ENCODE data around the gene GTF2A1. TPM values are rescaled to one million over a fixed set of nuclear protein-coding genes. Genes with fewer than 3 reads are reported as not detected.
"Not testable (repeated sequence)": the region's sequence is repeated elsewhere in the genome, so short reads cannot be mapped to it uniquely, and the experiment has no call there.

GTF2A1 gene
- 33.9 TPM for total RNA-seq

- peak; percentile 97 for DNase-seq (ENCODE audit: low spot score)
Observed at GRCh38 chr14:81220830-81221578, at the start of gene GTF2A1. GTF2A1 (minus strand) TSS chr14:81220959; CDS start chr14:81220518, 441 bp downstream.

DNA sequence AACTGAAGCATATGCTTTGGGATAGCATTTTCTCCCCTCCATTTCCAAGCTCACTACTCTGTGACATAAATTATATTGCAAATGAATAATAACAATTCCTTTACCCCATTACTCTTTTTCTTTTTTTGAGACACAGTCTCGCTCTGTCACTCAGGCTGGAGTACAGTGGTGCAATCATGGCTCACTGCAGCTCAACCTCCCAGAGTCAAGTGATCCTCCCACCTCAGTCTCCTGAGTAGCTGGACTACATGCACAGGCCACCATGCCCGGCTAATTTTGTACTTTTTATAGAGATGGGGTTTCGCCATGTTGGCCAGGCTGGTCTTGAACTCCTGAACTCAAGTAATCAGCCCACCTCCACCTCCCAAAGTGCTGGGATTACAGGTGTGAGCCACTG, 49.2 kb upstream of the GTF2A1 start:
- DNase-seq (ENCODE audit: low spot score) = no peak

- DNase-seq (ENCODE audit: low spot score) = peak; percentile 52
Observed at GRCh38 chr14:81269100-81269978, 48.6 kb upstream of the GTF2A1 start.

GRCh38 chr14:81268016-81268416, 47.3 kb upstream of the GTF2A1 start:
- no peak for DNase-seq (ENCODE audit: low spot score)

DNA sequence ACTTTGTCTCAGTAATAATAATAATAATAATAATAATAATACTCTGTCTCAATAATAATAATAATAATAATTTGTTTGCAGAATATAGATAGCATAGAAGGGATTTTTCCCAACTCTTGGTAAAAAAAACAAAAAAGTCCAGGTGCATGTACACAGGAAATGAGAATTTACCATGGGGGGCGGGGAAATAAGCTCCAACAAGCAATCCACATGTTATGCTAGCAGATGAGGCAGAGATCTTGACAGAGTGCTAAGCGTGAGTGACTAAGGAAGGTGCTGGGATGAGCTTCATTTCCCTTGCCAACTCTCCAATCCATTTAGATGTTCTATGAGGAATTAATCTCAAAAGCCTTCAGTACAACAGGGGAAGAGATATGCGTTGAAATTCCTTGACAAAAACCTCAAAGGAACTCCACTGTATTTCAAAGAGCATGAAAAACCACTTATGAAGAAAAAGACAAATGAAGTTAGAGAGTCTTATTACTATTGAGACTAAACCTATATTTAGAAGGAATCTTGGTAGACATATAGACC, 44.9 kb upstream of the GTF2A1 start:
- DNase-seq (ENCODE audit: low spot score) = no peak

GRCh38 chr14:81264671-81265070, 43.9 kb upstream of the GTF2A1 start:
- no peak for DNase-seq (ENCODE audit: low spot score)

DNA sequence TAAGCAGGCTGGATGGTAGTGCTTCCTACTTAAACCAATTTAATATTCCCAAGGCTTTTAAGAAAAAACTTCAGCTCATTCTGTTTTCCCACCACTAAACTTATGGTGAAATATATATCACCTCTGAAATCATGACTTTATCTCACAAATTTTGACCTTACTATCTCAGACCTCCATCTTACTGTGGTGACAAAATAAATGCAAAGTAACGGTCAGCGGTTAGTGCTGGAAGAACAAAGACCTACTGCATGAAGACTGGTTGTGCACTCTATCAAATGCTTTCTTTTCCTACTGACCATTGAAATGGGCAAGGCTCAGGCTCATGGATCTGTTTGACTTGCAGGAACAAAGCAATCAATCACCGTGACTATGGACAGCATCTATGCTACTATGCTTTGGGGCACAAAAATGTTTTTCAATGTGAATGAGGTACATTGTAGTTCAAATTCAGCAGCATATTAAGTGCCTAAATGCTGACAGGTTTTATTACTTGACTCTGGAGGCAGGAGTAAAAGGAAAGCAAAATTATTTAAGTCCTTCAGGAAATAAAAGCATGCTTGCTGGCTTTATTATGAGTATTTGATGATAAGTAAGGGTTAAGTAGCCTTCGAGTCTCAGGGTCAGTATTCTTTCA, 43.1 kb upstream of the GTF2A1 start:
- DNase-seq (ENCODE audit: low spot score) = no peak

- DNase-seq (ENCODE audit: low spot score) = no peak
Observed at GRCh38 chr14:81261176-81261575, 40.4 kb upstream of the GTF2A1 start.

- DNase-seq (ENCODE audit: low spot score) = no peak
Observed at GRCh38 chr14:81260732-81261131, 40.0 kb upstream of the GTF2A1 start.

DNA sequence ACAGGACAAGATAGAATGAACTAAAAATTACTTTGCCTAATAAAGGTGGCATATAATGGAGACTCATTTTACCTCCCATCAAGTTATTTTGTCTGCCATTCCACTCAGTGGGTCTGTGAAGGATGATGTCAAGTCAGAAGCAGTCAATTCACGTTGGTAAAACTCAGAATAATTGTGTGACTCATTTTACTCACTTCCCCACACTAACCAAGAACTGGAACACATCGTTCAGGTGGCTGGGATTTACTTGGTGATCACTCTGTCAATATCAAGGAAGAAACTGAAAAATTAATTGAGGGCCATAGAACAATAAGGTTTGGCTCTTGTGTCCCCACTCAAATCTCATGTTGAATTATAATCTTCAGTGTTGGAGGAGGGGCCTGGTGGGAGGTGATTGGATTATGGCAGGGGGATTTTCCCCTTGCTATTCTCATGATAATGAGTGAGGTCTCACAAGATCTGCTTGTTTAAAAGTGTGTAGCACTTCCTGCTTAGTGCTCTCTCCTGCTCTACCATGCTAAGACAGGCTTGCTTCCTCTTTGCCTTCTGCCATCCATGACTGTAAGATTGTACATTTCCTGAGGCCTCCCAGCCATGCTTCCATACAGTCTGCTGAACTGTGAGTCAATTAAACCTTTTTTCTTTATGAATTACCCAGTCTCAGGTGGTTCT, 35.7 kb upstream of the GTF2A1 start:
- no peak for DNase-seq (ENCODE audit: low spot score)

GRCh38 chr14:81252278-81252677, 31.5 kb upstream of the GTF2A1 start:
- no peak for DNase-seq (ENCODE audit: low spot score)

- no peak for DNase-seq (ENCODE audit: low spot score)
Observed at GRCh38 chr14:81247271-81247766, 26.6 kb upstream of the GTF2A1 start.

DNA sequence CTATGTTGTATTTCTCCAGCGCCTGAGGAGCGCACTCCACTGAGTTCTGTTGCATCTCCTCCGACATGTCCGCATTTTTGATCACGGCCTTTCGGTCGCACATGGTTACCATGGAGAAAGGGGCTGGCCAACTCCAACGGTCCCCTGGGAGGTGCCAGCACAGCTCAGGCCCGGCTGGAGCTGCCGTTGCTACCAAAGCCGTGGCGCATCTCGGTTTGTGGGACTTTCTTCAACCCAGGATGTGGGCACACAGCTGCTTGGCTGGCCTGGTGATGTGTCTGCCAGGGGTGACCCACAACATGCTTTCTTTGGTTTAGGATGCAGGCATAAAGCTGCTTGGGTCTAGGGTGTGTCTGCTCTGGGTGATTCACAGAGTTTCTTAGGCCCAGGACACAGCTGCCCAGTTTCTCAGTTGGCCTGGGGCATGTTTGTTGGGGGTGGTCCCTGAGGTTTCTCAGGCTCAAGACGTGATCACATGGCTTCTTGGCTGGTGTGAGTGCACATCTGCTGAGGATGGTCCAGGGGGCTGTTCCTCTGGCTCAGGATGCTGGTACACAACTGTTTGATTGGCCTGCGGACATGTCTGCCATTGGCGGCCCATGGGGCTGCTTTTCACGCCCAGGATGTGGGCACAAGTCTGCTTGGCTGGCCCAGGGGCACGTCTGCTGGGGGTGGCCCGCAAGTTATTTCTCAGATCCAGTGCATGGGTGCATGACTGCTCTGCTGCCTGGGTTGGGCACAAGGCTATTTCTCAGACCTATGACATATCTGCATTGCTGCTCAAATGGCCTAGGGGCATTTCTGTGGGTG, 25.9 kb upstream of the GTF2A1 start:
- no peak for DNase-seq (ENCODE audit: low spot score)

DNA sequence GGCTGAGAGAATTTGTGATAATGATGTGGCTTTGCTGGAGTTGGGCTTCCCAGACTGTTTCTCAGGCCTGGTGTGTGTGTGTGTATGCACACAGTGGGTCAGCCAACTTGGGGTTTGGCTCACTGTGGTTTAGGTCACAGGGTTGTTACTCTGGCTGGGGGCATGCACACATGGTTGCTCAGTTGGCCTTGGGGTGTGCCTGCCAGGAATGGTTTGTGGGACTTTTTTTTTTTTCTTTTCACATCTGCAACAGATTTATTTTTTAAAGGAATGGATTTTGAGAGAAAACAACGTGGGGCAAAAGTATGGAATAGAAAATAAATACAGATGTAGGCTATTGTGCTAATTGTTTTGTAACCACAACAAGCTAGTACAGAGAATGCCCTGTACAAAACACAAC, 25.0 kb upstream of the GTF2A1 start:
- no peak for DNase-seq (ENCODE audit: low spot score)

DNA sequence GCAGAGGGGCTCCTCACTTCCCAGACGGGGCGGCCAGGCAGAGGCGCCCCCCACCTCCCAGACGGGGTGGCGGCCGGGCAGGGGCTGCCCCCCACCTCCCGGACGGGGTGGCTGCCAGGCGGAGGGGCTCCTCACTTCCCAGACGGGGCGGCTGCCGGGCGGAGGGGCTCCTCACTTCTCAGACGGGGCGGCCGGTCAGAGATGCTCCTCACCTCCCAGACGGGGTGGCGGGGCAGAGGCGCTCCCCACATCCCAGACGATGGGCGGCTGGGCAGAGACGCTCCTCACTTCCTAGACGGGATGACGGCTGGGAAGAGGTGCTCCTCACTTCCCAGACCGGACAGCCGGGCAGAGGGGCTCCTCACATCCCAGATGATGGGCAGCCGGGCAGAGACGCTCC, 23.7 kb upstream of the GTF2A1 start:
- DNase-seq (ENCODE audit: low spot score) = not testable (repeated sequence)

DNA sequence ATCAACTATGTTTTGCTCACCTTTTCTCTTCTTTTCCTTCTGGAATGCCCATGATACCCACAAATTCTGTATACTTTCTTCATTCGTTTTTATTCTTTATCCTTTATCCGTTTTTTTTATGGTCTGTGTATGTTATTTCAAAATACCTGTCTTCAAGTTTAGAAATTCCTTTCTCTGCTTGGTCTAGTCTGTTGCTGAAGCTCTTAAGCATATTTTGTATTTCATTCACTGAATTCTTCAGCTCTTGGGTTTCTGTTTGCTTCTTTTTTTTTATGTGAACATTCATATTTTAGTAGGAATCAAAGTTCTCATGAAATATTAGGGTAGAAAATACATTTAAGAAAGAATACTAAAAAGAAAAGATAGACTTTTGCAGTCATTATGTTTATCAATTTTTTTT, 22.7 kb upstream of the GTF2A1 start:
- DNase-seq (ENCODE audit: low spot score) = no peak

DNA sequence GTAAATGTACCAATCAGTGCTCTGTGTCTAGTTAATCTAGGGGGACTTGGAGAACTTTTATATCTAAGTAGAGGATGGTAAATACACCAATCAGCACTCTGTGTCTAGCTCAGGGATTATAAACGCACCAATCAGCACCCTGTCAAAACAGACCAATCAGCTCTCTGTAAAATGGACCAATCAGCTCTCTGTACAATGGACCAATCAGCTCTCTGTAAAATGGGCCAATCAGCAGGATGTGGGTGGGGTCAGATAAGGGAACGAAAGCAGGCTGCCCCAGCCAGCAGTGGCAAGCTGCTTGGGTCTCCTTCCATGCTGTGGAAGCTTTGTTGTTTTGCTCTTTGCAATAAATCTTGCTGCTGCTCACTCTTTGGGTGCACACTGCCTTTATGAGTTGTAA, 16.1 kb upstream of the GTF2A1 start:
- not testable (repeated sequence) for DNase-seq (ENCODE audit: low spot score)

- DNase-seq (ENCODE audit: low spot score) = no peak
Observed at GRCh38 chr14:81236138-81236537, 15.4 kb upstream of the GTF2A1 start.

- no peak for DNase-seq (ENCODE audit: low spot score)
Observed at GRCh38 chr14:81235096-81235495, 14.3 kb upstream of the GTF2A1 start.

GRCh38 chr14:81234278-81234677, 13.5 kb upstream of the GTF2A1 start:
- no peak for DNase-seq (ENCODE audit: low spot score)

- no peak for DNase-seq (ENCODE audit: low spot score)
Observed at GRCh38 chr14:81233615-81234014, 12.9 kb upstream of the GTF2A1 start.
